ENCODE data around the gene TNIP2. TPM values are rescaled to one million over a fixed set of nuclear protein-coding genes. Genes with fewer than 3 reads are reported as not detected.

TNIP2 gene
- total RNA-seq, 4 donors from 2014 or later: 27.6 to 50.0 (median 36.1) TPM

- no peaks in the 10 kb centered on the region for H3K9me3 ChIP-seq
- no peaks in the 10 kb centered on the region for H3K36me3 ChIP-seq
- intact Hi-C loops (cut with DNase I; ENCODE audit: low total_unique reads): no loop called here
- no peak overlapping the region for H3K27ac ChIP-seq
- TF ChIP-seq POLR2A (IDR thresholded peaks at IDR 0.05): no peak
- no peak for TF ChIP-seq CTCF (IDR thresholded peaks at IDR 0.05)
- H3K4me3 ChIP-seq: no peak overlapping the region
- H3K4me1 ChIP-seq: no peaks in the 10 kb centered on the region
- H3K27me3 ChIP-seq: no peaks in the 10 kb centered on the region
- DNase-seq: no peak
Observed at GRCh38 chr4:2723751-2724150, 32.4 kb downstream of the TNIP2 start.

GRCh38 chr4:2722033-2722432 is 34.1 kb downstream of the TNIP2 start:
- Histone ChIP-seq H3K4me1 (no peaks in the 10 kb centered on the region), H3K27me3 (no peaks in the 10 kb centered on the region), H3K4me3 (no peak overlapping the region), H3K36me3 (no peaks in the 10 kb centered on the region), H3K9me3 (no peaks in the 10 kb centered on the region), H3K27ac (no peak overlapping the region)
- no peak for TF ChIP-seq POLR2A (IDR thresholded peaks at IDR 0.05)
- TF ChIP-seq CTCF (IDR thresholded peaks at IDR 0.05): no peak
- DNase-seq: no peak
- intact Hi-C loops (cut with DNase I; ENCODE audit: low total_unique reads): no loop called here

- DNase-seq: no peak
- TF ChIP-seq CTCF (IDR thresholded peaks at IDR 0.05) (no peak), POLR2A (IDR thresholded peaks at IDR 0.05) (no peak)
- Histone ChIP-seq H3K9me3 (no peaks in the 10 kb centered on the region), H3K27me3 (no peaks in the 10 kb centered on the region), H3K4me1 (no peaks in the 10 kb centered on the region), H3K36me3 (no peaks in the 10 kb centered on the region), H3K4me3 (no peak overlapping the region), H3K27ac (no peak overlapping the region)
- intact Hi-C loops (cut with DNase I; ENCODE audit: low total_unique reads): no loop called here
Observed at GRCh38 chr4:2721586-2721985, 34.5 kb downstream of the TNIP2 start.

GRCh38 chr4:2716236-2716635 is 39.9 kb downstream of the TNIP2 start:
- H3K9me3 ChIP-seq: no peaks in the 10 kb centered on the region
- H3K4me1 ChIP-seq: no peaks in the 10 kb centered on the region
- H3K27ac ChIP-seq: no peak overlapping the region
- no peak for TF ChIP-seq CTCF (IDR thresholded peaks at IDR 0.05)
- no peak for TF ChIP-seq POLR2A (IDR thresholded peaks at IDR 0.05)
- intact Hi-C loops (cut with DNase I; ENCODE audit: low total_unique reads): no loop called here
- no peak overlapping the region for H3K4me3 ChIP-seq
- no peaks in the 10 kb centered on the region for H3K36me3 ChIP-seq
- no peaks in the 10 kb centered on the region for H3K27me3 ChIP-seq
- DNase-seq: no peak

GRCh38 chr4:2715426-2715825 is 40.7 kb downstream of the TNIP2 start:
- TF ChIP-seq POLR2A (IDR thresholded peaks at IDR 0.05): no peak
- TF ChIP-seq CTCF (IDR thresholded peaks at IDR 0.05): no peak
- intact Hi-C loops (cut with DNase I; ENCODE audit: low total_unique reads): no loop called here
- Histone ChIP-seq H3K9me3 (no peaks in the 10 kb centered on the region), H3K36me3 (no peaks in the 10 kb centered on the region), H3K27me3 (no peaks in the 10 kb centered on the region), H3K4me1 (no peaks in the 10 kb centered on the region), H3K4me3 (no peak overlapping the region), H3K27ac (no peak overlapping the region)
- DNase-seq: no peak

All from uterus (tissue), 4 donors.